GM19351 (cell line): ENCODE measurements around the gene MAD2L1BP.
"Not testable (repeated sequence)": the region's sequence is repeated elsewhere in the genome, so short reads cannot be mapped to it uniquely, and the experiment has no call there.

Experiments
- ATAC-seq: cut with Tn5 transposase; IDR thresholded peaks from one replicate; pipeline ENCODE4 v1.9.1; 2021; ENCODE audit warnings: mild to moderate bottlenecking, moderate library complexity; ENCODE audit not compliant: unreplicated experiment

MAD2L1BP gene

DNA sequence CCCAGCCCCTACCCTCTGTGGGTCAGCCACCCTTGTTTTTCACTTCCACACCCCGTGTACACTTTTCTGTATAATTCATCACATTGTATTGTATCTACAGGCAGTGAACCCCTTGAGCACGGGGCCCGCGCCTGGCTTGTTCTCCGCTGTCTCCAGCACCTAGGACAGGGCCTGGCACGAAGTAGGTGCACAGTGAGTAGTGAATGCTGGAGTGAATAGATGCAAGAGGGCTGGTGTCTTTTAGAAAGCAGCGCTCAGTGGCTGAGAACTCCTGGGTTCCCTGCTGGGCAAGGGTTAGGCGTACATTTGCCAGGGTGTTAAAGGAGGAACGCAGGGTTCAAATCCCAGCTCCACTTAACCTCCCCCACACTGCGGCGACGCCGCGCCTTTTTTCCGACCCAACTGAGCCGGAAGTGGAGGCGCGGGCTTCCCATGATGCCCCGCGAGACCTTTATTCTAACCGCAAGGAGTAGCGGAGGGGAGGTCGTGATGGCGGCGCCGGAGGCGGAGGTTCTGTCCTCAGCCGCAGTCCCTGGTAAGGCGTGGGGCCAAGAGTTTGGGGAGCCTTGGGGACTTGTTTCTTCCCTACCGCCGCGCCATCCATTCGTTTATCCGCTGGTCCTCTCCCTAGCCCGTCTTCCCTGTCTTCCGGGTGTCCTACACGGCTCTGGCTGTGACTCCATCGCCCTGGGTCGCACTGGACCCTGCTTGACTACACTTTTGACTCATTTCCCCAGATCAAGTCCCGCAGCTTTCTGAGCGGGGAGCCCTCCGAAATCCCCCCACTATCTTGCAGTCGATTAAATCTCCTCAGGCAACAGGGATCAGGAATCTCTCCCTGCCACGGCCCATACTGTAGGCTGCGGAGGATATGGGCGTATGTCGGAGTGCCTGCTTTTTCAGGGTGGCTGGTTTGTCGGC, at the start of gene MAD2L1BP:
TSS of gene MAD2L1BP (plus strand) at position 454 of the 921 bp plus-strand sequence. CDS start at position 490, 36 bp downstream.
- ATAC-seq = peak; percentile 84

- ATAC-seq = no peak
Measured at GRCh38 chr6:43588194-43588593, 47.4 kb upstream of the MAD2L1BP start.

GRCh38 chr6:43589564-43589963, 46.1 kb upstream of the MAD2L1BP start:
- ATAC-seq = not testable (repeated sequence)

DNA sequence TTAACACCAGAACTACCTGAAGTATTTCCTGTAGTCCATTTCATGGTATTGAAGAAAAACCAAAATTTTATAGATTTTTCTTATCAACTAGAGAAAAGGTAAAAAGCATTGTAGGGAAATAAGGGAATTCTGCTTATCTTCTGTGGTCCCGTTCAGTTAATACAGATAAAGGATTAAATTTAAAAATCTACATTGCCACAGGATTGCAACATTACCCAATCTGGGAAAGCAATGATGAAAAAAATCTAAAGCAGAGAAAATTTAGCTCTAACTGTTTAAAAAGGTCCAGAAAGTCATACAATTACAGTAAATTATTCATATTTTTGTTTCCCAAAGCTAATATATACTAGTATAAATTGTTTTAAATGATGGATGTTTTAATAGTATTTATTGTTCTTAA, 41.7 kb upstream of the MAD2L1BP start:
- ATAC-seq = no peak

DNA sequence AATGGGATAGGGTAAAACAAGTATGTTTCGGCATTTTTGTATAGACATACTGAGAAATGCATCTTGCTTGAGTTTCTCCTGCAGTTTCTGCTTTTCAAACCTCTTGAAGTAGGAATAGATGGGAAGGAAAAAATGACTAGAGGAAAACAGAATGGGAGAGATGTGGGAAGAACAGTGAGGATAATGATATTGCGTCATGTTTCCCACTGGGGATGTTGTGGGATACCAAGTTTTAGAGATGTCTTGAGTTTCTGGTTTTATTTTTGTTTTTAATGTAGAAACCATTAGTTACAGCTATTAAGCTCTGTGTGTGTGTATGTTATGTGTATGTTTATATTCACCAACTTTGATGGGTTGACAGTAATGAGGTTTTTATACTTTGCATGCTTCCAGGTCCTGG, 35.0 kb upstream of the MAD2L1BP start:
- ATAC-seq = no peak

GRCh38 chr6:43604174-43604573, 31.5 kb upstream of the MAD2L1BP start:
- no peak for ATAC-seq

DNA sequence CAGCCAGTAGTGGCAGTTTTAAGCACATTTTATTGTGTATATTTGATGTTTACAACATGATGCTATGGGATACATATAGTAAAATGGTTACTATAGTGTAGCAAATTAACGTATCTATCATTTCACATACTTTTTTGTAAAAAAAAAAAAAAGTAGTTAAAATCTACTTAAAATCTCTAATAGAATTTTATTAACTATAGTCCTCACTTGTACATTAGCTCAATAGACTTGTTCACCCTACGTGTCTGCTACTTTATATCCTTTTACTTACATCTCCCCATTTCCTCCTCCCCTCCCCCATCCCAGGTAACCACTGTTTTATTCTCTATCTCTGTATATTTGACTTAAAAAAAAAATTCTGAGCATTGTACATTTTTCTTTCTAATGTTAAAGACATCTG, 29.6 kb upstream of the MAD2L1BP start:
- ATAC-seq = no peak

DNA sequence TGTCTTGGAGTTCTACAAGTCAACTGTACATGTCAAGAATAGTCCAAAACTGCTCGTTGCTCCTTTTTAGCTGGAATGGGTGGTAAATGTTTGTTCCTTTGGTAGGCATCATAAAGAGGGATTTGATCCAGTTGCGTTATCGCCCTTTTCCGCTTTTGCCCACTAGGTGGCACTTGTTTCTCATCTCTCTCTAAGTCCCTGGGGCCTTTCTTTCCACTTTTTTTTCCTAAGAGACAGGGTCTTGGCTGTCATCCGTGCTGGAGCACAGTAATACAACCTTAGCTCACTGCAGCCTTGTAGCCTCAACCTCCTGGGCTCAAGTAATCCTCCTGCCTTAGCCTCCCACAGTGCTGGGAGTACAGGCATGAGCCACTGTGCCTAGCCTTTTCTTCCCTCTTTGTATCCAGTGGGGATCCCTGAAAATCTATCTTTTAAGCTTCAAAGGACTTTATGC, 27.3 kb upstream of the MAD2L1BP start:
- no peak for ATAC-seq

GRCh38 chr6:43608807-43609206, 26.8 kb upstream of the MAD2L1BP start:
- ATAC-seq = no peak

DNA sequence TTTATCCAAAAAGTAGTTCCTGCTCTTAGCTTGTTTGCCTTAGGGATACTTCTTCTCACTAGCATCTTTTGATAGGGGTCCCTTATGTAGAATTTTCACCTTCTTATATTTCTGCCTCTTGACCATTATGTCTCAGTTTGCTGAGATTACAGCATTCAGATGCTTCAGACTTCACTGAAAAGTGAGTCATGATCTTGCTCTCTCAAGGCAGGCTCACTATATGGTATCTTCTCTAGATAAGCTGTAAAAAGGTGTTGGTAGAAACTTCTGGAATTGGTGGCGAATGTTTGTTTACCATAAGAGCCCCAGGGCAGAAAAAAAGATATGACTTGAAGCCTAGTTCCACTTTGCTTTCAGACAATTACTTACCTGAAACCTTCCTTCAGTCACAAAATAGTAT, 26.2 kb upstream of the MAD2L1BP start:
- ATAC-seq = no peak

DNA sequence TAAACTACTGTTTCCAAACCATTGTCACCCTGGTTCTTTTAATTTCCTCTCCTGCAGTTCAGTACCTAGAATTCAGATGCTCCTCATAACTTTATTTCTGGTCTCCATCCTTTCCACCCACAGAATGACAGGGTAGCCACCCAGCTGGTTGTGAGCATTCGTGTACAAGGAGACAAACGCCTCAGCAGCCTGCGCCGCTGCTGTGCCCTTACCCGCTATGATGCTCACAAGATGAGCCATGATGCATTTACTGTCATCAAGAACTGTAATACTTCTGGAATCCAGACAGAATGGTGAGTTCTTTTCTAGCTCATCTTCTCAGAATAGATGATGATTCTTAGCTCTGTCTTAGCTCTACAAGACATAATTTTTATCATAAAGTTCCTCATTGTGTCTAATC, 25.2 kb upstream of the MAD2L1BP start:
- no peak for ATAC-seq

DNA sequence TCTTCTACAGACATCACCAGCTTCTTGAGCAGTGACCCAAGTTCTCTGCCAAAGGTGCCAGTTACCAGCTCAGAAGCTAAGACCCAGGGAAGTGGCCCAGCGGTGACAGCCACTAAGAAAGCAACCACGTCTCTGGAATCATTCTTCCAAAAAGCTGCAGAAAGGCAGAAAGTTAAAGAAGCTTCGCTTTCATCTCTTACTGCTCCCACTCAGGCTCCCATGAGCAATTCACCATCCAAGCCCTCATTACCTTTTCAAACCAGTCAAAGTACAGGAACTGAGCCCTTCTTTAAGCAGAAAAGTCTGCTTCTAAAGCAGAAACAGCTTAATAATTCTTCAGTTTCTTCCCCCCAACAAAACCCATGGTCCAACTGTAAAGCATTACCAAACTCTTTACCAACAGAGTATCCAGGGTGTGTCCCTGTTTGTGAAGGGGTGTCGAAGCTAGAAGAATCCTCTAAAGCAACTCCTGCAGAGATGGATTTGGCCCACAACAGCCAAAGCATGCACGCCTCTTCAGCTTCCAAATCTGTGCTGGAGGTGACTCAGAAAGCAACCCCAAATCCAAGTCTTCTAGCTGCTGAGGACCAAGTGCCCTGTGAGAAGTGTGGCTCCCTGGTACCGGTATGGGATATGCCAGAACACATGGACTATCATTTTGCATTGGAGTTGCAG, 21.8 kb upstream of the MAD2L1BP start:
- ATAC-seq = no peak

DNA sequence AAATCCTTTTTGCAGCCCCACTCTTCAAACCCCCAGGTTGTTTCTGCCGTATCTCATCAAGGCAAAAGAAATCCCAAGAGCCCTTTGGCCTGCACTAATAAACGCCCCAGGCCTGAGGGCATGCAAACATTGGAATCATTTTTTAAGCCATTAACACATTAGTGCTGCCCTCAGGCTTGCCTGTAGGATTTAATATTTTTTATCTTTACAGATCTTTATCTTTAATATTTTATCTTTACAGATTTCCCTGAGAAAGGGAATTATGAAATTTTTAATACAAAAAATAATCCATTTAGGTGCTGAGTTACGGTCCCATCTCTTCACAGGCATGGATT, 21.3 kb upstream of the MAD2L1BP start:
- ATAC-seq = no peak

- no peak for ATAC-seq
Measured at GRCh38 chr6:43616725-43617472, 18.7 kb upstream of the MAD2L1BP start.

- no peak for ATAC-seq
Measured at GRCh38 chr6:43621078-43621835, 14.4 kb upstream of the MAD2L1BP start.

DNA sequence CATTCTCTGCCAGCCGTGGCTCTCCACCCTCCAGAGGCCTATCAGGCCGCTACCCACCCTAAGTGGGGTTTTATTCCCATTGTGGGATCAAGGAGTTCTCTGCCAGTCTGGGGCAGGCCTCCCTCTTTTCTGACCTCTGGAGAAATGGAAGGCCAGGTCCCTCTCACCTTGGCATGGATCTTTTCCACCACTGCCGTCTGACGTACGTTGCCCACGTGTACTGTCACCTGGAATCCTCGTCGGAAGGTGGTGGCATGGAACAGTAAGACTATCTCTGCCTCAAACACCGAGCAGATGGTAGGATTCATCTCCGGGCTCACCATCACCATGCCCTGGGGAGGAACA, 13.8 kb upstream of the MAD2L1BP start:
- ATAC-seq = no peak

DNA sequence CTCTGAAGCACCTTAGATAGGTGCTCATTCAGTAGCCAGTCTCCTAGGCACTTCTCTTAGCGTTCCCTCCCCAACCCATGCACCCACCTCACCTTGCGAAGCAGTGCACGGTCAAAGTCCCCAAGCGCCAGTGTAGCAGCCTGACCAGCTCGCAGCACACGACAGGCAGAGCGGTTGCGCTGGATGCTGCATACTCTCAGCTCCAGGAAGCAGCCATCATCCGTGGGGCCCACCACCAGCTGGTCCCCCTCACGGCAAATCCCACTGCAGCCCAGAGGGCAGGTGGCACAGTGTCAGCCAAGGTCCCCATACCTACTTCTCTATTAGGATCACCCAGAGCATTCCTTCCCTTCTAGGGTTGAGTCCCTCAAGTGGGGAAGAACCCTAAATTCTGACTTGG, 13.1 kb upstream of the MAD2L1BP start:
- no peak for ATAC-seq

- ATAC-seq = no peak
Measured at GRCh38 chr6:43623880-43624785, 11.5 kb upstream of the MAD2L1BP start.

DNA sequence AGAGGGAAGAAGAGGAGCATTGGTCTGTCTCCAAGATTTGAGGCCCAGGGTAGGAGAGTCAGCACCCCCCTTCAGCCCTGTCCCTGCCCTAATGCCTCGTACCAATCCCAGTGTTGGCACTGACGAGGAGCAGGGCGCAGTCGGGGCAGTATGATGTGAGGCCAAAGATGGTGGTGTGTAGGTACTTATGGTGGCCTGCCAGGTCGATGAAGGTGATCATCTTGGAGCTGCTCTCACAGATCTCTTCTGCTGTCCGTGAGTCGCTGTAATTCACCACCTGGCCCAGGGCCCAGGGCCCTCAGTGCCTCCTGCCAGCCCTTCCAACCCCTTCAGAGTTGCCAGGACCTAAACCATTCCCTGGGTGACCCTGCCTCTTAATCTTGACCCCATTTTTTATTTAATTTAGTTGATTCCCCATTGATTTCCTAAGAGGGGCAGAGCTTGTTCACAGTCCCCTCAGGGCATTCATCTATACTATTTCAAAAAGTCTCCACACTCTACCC, 10.8 kb upstream of the MAD2L1BP start:
- no peak for ATAC-seq
